HG03175 (cell line): ENCODE results near the gene SYT17.

Source experiments
- ATAC-seq: cut with Tn5 transposase; IDR thresholded peaks from one replicate; pipeline ENCODE4 v1.9.1; 2021; ENCODE audit warnings: mild to moderate bottlenecking, moderate library complexity; ENCODE audit not compliant: unreplicated experiment

Gene SYT17

GRCh38 chr16:19242186-19242585 is 74.1 kb downstream of the SYT17 start:
- ATAC-seq: no peak

- no peak for ATAC-seq
Observed at GRCh38 chr16:19242987-19243575, 75.0 kb downstream of the SYT17 start.

GRCh38 chr16:19245326-19245925 is 77.4 kb downstream of the SYT17 start:
- ATAC-seq: no peak

GRCh38 chr16:19252904-19253303 is 84.9 kb downstream of the SYT17 start:
- ATAC-seq: no peak

- ATAC-seq: no peak
Observed at GRCh38 chr16:19254611-19255010, 86.6 kb downstream of the SYT17 start.

- no peak for ATAC-seq
Observed at GRCh38 chr16:19264123-19264673, 96.2 kb downstream of the SYT17 start.

GRCh38 chr16:19265380-19265930 is 97.4 kb downstream of the SYT17 start:
- no peak for ATAC-seq

GRCh38 chr16:19266774-19267173 is 98.7 kb downstream of the SYT17 start:
- no peak for ATAC-seq

GRCh38 chr16:19269098-19269497 is 101.1 kb downstream of the SYT17 start:
- no peak for ATAC-seq

GRCh38 chr16:19274165-19274797 is 106.2 kb downstream of the SYT17 start:
- ATAC-seq: no peak

GRCh38 chr16:19278403-19278802 is 110.4 kb downstream of the SYT17 start:
- ATAC-seq: no peak

GRCh38 chr16:19281246-19281645 is 113.2 kb downstream of the SYT17 start:
- no peak for ATAC-seq

- no peak for ATAC-seq
Observed at GRCh38 chr16:19282101-19282500, 114.1 kb downstream of the SYT17 start.

GRCh38 chr16:19283637-19284036 is 115.6 kb downstream of the SYT17 start:
- no peak for ATAC-seq

- ATAC-seq: no peak
Observed at GRCh38 chr16:19284207-19284606, 116.2 kb downstream of the SYT17 start.

- ATAC-seq: no peak
Observed at GRCh38 chr16:19285431-19285830, 117.4 kb downstream of the SYT17 start, which contains the start of gene CLEC19A. TSS of gene CLEC19A (plus strand) at chr16:19285731. CDS start at chr16:19285852, 121 bp downstream.

GRCh38 chr16:19286827-19287226 is 118.8 kb downstream of the SYT17 start:
- no peak for ATAC-seq

GRCh38 chr16:19287241-19287640 is 119.2 kb downstream of the SYT17 start:
- no peak for ATAC-seq

- ATAC-seq: no peak
Observed at GRCh38 chr16:19288872-19289799, 121.1 kb downstream of the SYT17 start.

- ATAC-seq: no peak
Observed at GRCh38 chr16:19289811-19290485, 121.9 kb downstream of the SYT17 start.
